Activated gamma-delta T cell treated with Interleukin-2 at 50 U/mL for 16 hours (primary cell): ENCODE measurements around the gene GJE1.
"Not testable (repeated sequence)": the region's sequence is repeated elsewhere in the genome, so short reads cannot be mapped to it uniquely, and the experiment has no call there.

Source experiments
- DNase-seq: peaks from one replicate; pipeline ENCODE4 v3.0.0-alpha.2; 2020

The GJE1 gene

DNA sequence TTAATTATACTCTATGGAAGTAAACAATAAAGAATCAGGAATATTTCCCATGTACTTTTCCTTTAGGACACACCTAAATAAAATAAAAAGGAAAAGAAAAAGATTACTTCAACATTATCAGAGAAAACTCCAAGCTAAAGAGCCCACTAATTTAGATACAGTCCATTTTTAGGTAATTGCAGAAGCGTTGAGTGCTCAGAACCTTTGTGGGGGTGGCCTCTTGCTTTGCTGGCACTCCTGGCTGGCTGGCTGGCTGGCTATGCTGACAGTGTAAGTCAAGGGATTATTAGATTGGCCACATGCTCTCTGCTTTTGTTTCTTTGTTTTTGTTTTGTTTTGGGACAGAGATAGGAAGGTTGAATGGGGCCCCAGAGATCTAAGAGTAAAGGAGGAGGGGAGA is at the start of gene GJE1:
GJE1 (plus strand) TSS at position 301 of the 400 bp plus-strand sequence. CDS start 234 bp downstream, outside the sequence.
- DNase-seq = no peak

DNA sequence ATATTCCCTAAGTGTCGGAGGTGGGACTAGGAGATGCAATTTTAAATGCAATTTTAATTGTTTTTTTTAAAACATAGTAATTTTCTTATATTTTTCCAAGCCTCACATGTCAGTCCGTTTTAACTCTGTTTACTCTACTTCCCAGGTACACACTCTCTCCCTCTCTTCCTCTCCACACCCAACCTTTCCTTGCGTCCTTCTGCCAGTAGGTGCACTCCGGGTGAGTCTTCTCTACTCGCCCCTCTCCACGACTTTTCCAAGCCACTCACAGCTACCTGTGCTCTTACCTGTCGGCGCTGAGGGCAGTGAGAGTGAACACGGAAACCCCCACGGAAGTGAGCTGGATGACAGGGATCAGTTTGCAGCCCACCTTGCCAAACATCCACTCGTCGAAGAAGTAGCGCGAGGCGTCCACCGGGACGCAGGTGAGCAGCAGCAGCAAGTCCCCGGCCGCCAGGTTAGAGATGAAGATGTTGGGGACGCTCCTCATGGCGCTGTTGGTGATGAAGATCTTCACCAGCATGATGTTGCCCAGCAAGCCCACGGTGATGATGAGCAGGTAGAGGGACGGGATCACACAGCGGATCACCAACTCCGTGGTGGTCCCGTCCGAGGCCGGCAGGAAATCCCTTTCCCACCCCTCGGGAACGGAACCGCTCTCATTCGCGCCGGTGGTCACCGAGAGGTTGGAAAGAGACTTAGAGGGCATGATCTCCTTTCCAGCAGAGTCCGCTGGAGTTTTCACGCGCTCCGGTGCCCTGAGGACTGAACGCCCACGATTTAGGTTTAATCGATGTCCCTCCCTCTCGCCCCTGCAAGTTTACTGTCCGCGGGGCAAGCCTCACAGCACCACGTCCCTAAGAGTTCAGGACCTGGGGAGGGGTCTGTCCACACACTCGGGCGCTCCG is 44.5 kb upstream of the GJE1 start:
- no peak for DNase-seq

GRCh38 chr6:142088858-142089216 is 43.9 kb upstream of the GJE1 start:
- DNase-seq = no peak

- not testable (repeated sequence) for DNase-seq
Measured at GRCh38 chr6:142104820-142105219, 27.9 kb upstream of the GJE1 start.

DNA sequence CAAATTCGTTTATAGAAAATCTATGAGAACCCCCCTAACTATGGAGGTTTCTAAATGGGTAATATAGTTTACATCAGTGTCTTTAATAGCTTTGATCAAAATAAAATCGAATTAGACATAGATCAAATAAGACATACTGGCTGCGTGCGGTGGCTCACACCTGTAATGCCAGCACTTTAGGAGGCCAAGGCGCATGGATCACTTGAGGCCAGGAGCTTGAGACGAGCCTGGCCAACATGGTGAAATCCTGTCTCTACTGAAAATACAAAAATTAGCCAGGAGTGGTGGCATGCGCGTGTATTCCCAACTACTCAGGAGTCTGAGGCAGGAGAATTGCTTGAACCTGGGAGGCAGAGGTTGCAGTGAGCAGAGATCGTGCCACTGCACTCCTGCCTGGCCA is 21.9 kb upstream of the GJE1 start:
- DNase-seq = not testable (repeated sequence)

GRCh38 chr6:142112451-142113061 is 20.2 kb upstream of the GJE1 start:
- peak; percentile 64 for DNase-seq

DNA sequence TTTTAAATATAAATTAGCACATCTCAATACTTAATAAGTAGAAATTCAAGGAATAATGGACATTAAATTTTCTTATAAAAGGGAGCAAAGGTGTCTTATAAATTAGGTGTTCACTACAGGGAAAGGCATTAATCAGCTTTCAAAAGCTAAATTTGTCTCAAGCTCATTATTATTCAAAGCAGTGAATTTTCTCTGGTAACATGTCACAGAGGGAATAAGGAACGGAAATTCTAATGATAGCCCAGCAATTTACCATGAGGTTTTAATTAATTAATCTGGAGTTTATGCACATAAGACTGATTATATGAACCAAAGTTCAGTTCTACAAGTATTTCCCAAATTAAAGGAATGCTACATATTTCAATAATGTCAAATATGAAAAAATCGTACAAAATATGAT is 15.4 kb upstream of the GJE1 start:
- DNase-seq = no peak

GRCh38 chr6:142118328-142118727 is 14.4 kb upstream of the GJE1 start:
- DNase-seq = no peak

- no peak for DNase-seq
Measured at GRCh38 chr6:142118925-142119324, 13.8 kb upstream of the GJE1 start.

GRCh38 chr6:142121342-142121741 is 11.4 kb upstream of the GJE1 start:
- no peak for DNase-seq

DNA sequence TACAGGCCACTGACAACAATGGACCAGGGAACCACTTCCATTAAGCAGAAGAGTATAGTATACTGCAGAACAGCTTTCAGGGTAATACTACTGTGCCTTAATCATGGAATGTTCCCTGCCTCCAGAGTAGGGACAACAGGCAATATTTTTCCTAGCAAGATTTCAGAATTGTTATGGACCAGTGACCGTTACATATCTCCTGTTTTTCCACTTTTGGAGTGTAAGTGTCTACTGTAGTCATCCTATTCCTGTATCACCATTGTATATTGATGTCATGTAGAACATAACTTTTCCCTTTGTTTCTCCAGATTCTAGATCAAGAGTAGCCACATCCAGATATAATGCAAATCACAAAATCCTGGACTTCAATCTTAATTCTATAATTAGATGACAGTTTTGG is 1.9 kb upstream of the GJE1 start:
- DNase-seq = no peak

GRCh38 chr6:142138876-142139275 is 6.2 kb downstream of the GJE1 start:
- no peak for DNase-seq

DNA sequence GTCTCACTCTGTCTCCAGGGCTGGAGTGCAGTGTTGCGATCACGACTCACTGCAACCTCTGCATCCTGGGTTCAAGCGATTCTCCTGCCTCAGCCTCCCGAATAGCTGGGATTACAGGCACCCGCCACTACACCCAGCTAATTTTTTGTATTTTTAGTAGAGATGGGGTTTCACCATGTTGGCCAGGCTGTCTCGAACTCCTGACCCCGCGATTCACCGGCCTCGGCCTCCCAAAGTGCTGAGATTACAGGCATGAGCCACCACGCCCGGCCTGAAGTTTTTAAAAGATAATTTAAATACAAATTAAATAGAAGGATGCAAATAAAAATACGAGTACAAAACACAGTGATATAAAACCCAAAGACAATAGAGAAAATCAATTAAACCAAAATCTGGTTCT is 8.8 kb downstream of the GJE1 start:
- not testable (repeated sequence) for DNase-seq

- DNase-seq = peak; percentile 94
Measured at GRCh38 chr6:142146828-142147662, 14.3 kb downstream of the GJE1 start, which contains the start of the genes NMBR and VTA1. Gene NMBR (minus strand): TSS chr6:142147122. CDS start chr6:142088658, 58,464 bp downstream. Gene VTA1 (plus strand): TSS chr6:142147263. CDS start chr6:142147288, 25 bp downstream.

GRCh38 chr6:142152746-142153145 is 20.0 kb downstream of the GJE1 start:
- no peak for DNase-seq

- DNase-seq = no peak
Measured at GRCh38 chr6:142153196-142153595, 20.5 kb downstream of the GJE1 start.

DNA sequence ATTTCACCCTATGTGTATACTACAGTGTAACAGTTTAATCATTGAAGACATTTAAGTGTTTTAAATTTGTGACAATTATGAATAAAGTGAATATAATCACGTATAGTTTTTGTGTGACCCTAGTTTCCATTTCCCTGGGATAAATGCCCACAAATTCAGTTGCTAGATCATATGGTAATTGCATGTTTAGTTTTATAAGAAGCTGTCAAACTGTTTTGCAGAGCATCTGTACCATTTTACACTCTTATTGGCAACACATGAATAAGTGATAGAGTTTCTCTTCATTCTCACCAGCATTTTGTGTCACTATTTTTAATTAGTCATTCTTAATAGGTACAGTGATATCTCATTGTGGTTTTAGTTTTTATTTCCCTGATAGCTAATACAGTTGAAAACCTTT is 21.6 kb downstream of the GJE1 start:
- DNase-seq = no peak

GRCh38 chr6:142155091-142155490 is 22.4 kb downstream of the GJE1 start:
- DNase-seq = no peak

DNA sequence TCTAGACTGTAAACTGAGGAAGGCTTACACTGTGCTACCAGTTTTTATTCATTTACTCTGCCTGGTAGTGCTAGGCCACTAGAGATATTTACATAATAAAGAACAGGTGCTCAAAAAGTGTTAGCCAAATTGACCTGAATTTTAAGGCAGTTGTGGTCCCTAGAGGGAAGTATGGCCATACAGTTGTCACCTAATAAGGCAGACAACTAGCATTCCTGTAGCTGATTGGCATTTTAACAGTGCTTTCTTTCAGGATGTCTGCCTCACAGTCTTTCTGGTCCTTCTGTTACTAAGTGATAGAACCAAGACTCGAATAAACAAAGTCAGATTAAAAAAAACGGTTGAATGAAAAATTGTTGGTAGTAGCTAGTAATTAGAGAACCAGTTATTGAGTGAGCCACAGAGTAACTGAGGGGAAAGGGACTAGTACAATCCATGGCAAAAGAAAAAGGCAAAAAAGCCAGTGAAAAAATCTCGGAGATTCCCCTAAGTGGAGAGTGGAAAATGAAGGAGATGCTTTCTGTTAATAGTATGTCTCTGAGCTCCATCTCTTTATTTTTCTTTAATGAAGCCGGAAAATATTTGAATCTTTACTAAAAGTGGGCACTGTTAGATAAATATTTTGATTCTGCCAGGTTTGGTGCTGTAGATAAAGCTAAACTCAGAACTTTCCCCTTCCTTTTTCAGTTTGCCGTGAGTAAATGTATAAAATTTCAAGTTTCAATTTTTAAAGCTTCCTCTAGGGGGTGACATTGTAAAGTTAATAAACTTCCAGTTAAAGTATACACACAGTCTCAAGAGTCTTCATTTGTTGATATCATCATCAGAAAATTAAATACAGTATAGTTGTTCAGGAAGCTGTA is 23.4 kb downstream of the GJE1 start:
- no peak for DNase-seq

GRCh38 chr6:142156758-142157068 is 24.0 kb downstream of the GJE1 start:
- not testable (repeated sequence) for DNase-seq

GRCh38 chr6:142162780-142163179 is 30.1 kb downstream of the GJE1 start:
- DNase-seq = no peak

DNA sequence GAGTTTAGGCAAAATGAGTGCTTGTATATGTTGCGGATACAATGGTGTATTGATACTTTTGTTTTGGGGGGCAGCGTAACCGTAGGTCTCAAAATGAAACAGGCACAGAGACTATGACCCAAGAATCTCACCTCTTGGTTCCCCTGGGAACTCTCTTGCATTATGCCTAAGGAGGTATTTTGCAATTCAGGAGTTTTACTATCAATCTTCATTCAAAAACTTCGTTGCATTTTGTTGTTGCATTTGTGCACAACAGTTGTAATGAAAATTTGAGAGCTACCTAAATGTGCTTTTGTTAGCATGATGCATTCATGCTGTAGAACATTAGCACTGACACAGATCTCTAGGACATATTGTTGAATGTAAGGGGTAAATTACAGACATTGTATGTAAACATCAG is 32.5 kb downstream of the GJE1 start:
- no peak for DNase-seq
